Measurements from ENCODE around the gene SYNE1.

Gene SYNE1

GRCh38 chr6:152201120-152201519 is 436.0 kb downstream of the SYNE1 start:
- no peak for TF ChIP-seq CTCF (conservative IDR thresholded peaks at IDR 0.05; ENCODE audit: low read depth, low read length)
- no peak overlapping the region for H3K4me3 ChIP-seq (ENCODE audit: low read depth, low read length)
- no peak for DNase-seq (ENCODE audit: low read depth)

GRCh38 chr6:152195896-152196295 is 441.3 kb downstream of the SYNE1 start:
- no peak overlapping the region for H3K4me3 ChIP-seq (ENCODE audit: low read depth, low read length)
- TF ChIP-seq CTCF (conservative IDR thresholded peaks at IDR 0.05; ENCODE audit: low read depth, low read length): no peak
- DNase-seq (ENCODE audit: low read depth): no peak

DNA sequence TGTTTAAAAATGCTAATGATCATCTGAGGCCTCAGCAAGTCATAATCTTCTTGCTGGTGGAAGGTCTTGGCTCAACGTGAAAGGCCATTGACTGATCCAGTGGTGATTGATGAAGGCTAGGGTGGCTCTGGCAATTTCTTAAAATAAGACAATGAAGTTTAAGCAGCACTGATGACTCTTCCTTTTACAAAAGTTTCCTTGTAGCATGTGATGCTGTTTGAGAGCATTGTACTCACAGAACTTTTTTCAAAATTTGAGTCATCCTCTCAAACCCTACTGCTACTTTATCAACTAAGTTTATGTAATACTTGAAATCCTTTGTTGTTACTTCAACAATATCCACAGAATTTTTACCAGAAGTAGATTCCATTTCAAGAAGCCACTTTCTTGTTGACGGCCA is 447.4 kb downstream of the SYNE1 start:
- peak; percentile 43 for DNase-seq (ENCODE audit: low read depth)
- no peak for TF ChIP-seq CTCF (conservative IDR thresholded peaks at IDR 0.05; ENCODE audit: low read depth, low read length)
- no peak overlapping the region for H3K4me3 ChIP-seq (ENCODE audit: low read depth, low read length)

GRCh38 chr6:152188011-152188410 is 449.2 kb downstream of the SYNE1 start:
- DNase-seq (ENCODE audit: low read depth): no peak
- no peak for TF ChIP-seq CTCF (conservative IDR thresholded peaks at IDR 0.05; ENCODE audit: low read depth, low read length)
- no peak overlapping the region for H3K4me3 ChIP-seq (ENCODE audit: low read depth, low read length)

DNA sequence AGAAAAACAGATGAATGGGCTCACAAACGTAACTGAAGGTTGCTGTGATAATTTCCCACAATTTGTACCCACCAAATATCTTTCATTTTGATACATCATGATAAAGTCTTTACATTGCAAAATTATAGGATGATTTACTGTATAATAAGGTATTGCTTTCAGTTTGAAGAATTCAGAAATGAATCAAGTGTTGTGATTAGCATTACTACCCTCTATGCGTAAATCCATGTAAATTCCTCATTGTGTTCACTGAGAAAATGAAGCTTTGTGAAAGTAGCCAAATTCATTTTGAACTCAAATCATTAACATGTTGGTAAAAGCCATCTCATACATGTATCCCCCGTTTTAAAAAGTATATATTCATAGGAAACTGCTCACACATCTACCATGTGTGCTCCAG is 450.3 kb downstream of the SYNE1 start:
- no peak overlapping the region for H3K4me3 ChIP-seq (ENCODE audit: low read depth, low read length)
- DNase-seq (ENCODE audit: low read depth): no peak
- TF ChIP-seq CTCF (conservative IDR thresholded peaks at IDR 0.05; ENCODE audit: low read depth, low read length): no peak

DNA sequence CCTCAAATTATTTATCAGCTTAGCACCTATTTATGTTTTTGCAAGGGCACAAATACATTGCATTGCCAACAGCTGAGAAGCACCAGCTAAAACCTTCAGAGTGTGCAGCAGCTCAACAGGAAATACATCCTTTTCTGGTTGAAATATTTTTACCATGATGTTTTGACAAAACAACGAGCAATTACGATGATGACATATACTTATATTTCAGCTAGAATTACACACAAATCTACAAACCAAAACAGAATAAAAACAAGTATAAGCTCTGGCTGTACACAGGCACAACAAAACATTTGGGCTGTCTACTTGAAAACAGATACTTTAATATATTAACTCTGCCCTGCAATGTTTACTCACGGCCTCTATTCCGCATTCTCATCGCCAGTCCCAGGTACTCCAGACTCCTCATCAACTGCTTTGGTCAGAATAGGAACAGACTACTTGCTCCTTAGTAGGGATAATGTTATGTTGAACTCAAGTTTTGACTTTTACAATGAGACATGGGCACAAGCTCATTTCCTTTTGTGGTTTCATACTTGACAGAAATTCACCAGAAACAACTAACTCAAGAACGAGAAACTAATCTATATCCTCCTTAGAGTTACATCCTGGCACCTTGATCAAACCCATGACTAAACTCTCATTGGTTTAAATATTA is 452.1 kb downstream of the SYNE1 start:
- no peak overlapping the region for H3K4me3 ChIP-seq (ENCODE audit: low read depth, low read length)
- no peak for TF ChIP-seq CTCF (conservative IDR thresholded peaks at IDR 0.05; ENCODE audit: low read depth, low read length)
- peak; percentile 23 for DNase-seq (ENCODE audit: low read depth)

DNA sequence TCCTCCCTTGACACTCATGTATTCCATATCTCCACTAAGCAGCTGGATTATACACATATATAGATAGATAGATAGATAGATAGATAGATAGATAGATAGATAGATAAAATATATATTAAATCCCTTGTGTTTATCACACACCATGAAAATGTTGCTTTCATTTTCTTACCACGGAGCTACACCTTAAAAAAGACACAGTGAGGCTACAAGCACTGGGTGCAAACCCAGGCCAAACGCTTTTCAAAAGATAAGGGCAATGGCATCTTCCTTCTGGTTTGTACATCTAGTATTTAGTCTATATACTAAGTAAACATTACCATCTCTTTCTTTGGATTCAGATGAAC is 452.6 kb downstream of the SYNE1 start:
- no peak for TF ChIP-seq CTCF (conservative IDR thresholded peaks at IDR 0.05; ENCODE audit: low read depth, low read length)
- no peak overlapping the region for H3K4me3 ChIP-seq (ENCODE audit: low read depth, low read length)
- no peak for DNase-seq (ENCODE audit: low read depth)

Data from choroid plexus epithelial cell (primary cell).